ENCODE measurements around the gene ZNF76.

Gene ZNF76

DNA sequence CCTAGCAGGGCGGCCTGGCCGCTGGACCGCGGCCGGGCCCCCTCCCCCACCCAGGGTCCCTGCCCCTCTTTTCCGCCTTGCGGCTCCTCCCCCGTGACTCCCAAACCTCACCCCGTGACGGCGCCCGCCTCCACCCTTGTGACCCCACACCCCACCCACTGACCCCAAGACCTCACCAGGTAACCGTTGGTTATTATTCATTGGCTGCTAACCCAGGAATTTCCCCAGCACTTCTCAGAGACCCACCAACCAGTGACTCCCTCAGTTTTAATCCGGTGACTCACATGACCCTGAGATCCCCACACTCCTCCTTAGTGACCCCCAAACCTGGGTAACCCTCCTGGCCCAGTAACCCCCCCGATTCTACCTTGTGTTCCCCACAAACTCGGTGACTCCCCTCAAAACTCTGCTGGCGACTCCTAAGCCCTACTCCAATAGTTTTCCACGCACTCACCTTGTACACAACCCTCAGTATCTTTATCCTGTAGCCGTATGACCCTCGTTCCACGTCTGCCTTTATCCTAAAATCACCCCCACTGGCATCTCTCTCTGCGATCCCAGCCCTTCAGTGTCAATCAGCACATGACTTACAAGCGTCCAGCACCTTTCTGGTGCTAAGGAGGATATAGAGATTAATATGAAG, 534 bp downstream of the ZNF76 start:
- Histone ChIP-seq H3K27me3 (ENCODE audit: low read length) (no peaks in the 10 kb centered on the region), H3K79me2 (ENCODE audit: insufficient read depth, low read length) (peaks cover 41% of the 10 kb centered on the region; the same call in 1 of the 2 replicates), H3K27ac (ENCODE audit: low read depth, low read length) (peak overlapping the region; percentile 72)

DNA sequence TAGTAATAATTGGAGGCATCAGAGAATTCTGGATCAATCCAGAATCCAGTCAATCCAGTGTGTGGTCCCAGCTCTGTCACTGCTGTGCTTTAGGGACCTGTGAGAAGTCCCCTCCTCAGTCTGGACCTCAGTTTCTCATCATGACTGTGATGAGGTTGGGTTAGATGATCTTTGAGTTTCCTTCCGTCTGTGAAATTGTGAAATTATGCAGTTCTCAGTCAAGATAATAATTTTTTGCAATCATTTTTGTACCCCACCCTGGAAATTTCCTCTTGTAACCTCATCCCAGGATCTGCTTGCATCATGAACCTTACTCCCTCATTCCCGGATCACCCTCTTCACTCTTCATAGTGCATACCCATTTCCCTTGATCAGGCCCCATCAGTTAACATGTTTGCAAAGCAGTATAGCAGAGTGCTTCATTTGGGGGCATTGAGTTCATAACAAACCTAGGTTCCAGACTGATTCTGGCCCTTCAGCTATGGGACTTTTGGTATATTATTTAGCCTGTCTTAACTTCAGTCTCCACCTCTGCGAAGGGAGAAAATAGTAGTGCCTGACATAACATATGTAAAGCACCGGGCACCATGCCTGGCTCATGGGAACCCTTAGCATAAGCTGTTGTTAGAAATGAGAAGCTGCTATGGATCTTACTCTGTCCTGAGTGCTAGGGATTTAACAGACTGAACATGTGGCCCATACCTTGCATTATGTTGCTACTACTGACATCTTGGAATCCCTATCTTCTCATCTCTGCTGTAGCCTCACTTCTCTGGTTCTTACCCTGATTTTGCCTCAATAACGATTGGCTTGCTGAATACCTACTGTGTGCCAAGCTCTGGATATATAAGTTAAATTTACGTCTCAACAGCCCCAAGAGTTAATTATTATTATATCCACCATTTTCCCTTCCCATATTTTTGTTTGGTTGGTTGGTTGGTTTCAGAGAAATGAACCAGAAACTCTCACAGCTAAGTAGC, 1.3 kb downstream of the ZNF76 start:
- Histone ChIP-seq H3K9me3 (ENCODE audit: insufficient read depth, low read length) (no peaks in the 10 kb centered on the region), H3K27ac (ENCODE audit: low read depth, low read length) (peak overlapping the region; percentile 72), H3K27me3 (ENCODE audit: low read length) (no peaks in the 10 kb centered on the region), H3K9me2 (replicated peaks; ENCODE audit: insufficient read depth, low read length) (no peaks in the 10 kb centered on the region), H3K4me2 (ENCODE audit: low read depth, low read length, poor library complexity, severe bottlenecking) (peak overlapping the region; percentile 77), H4K20me1 (ENCODE audit: low read depth, low read length) (no peaks in the 10 kb centered on the region), H3K36me3 (ENCODE audit: low read length) (no peaks in the 10 kb centered on the region), H3K79me2 (ENCODE audit: insufficient read depth, low read length) (peaks cover 48% of the 10 kb centered on the region), H3K4me3 (ENCODE audit: insufficient read depth, low read length, poor library complexity, severe bottlenecking) (peak overlapping the region; percentile 72), H3K9ac (ENCODE audit: low read length) (peak overlapping the region; percentile 86), H3F3A (ENCODE audit: insufficient read depth) (peaks cover 18% of the 10 kb centered on the region), H2AFZ (ENCODE audit: low read depth, low read length, severe bottlenecking) (peak overlapping the region; percentile 88)
- no peak for TF ChIP-seq EZH2phosphoT487 (conservative IDR thresholded peaks at IDR 0.05; ENCODE audit: low read length)
- TF ChIP-seq, protein P1, sequence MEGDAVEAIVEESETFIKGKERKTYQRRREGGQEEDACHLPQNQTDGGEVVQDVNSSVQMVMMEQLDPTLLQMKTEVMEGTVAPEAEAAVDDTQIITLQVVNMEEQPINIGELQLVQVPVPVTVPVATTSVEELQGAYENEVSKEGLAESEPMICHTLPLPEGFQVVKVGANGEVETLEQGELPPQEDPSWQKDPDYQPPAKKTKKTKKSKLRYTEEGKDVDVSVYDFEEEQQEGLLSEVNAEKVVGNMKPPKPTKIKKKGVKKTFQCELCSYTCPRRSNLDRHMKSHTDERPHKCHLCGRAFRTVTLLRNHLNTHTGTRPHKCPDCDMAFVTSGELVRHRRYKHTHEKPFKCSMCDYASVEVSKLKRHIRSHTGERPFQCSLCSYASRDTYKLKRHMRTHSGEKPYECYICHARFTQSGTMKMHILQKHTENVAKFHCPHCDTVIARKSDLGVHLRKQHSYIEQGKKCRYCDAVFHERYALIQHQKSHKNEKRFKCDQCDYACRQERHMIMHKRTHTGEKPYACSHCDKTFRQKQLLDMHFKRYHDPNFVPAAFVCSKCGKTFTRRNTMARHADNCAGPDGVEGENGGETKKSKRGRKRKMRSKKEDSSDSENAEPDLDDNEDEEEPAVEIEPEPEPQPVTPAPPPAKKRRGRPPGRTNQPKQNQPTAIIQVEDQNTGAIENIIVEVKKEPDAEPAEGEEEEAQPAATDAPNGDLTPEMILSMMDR (IDR thresholded peaks at IDR 0.05; ENCODE audit: insufficient read depth, low read length, poor library complexity, severe bottlenecking), result no peak

More for the DNA sequence above, 534 bp downstream of the ZNF76 start:
- Histone ChIP-seq H3K9me3 (ENCODE audit: insufficient read depth, low read length) (no peaks in the 10 kb centered on the region), H3K4me3 (ENCODE audit: insufficient read depth, low read length, poor library complexity, severe bottlenecking) (peak overlapping the region; percentile 72), H4K20me1 (ENCODE audit: low read depth, low read length) (no peaks in the 10 kb centered on the region), H3K4me2 (ENCODE audit: low read depth, low read length, poor library complexity, severe bottlenecking) (peak overlapping the region; percentile 77), H3F3A (ENCODE audit: insufficient read depth) (peaks cover 18% of the 10 kb centered on the region), H3K9ac (ENCODE audit: low read length) (peak overlapping the region; percentile 86), H2AFZ (ENCODE audit: low read depth, low read length, severe bottlenecking) (peak overlapping the region; percentile 88), H3K36me3 (ENCODE audit: low read length) (no peaks in the 10 kb centered on the region), H3K9me2 (replicated peaks; ENCODE audit: insufficient read depth, low read length) (no peaks in the 10 kb centered on the region)
- TF ChIP-seq, protein P1 (IDR thresholded peaks at IDR 0.05; ENCODE audit: insufficient read depth, low read length, poor library complexity, severe bottlenecking), result no peak
- TF ChIP-seq EZH2phosphoT487 (conservative IDR thresholded peaks at IDR 0.05; ENCODE audit: low read length), result no peak

DNA sequence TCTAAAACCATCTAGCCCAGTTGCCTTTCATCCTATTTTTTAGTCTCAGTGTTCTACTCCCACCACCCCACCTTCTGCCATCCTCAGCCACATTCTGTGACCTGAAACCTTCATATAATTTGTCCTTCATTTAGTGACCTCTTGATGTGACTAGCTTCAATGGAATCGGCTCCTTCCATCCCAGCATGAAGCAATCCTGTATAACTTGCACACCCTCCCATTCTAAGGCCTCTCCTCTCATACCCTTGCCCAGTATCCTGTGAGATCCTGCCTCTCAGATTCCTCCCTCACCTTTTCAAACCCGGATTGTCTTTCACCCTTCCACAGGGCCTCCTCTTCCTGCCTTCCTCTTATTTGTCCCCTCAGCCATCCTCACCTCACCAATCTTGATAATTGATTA, 3.1 kb downstream of the ZNF76 start:
- H3K9ac ChIP-seq (ENCODE audit: low read length), result no peak overlapping the region
- no peak overlapping the region for H3K27ac ChIP-seq (ENCODE audit: low read depth, low read length)
- no peaks in the 10 kb centered on the region for H3K9me2 ChIP-seq (replicated peaks; ENCODE audit: insufficient read depth, low read length)
- H3K4me2 ChIP-seq (ENCODE audit: low read depth, low read length, poor library complexity, severe bottlenecking), result no peak overlapping the region
- H3K79me2 ChIP-seq (ENCODE audit: insufficient read depth, low read length), result peaks cover 62% of the 10 kb centered on the region
- H3K27me3 ChIP-seq (ENCODE audit: low read length), result no peaks in the 10 kb centered on the region
- no peaks in the 10 kb centered on the region for H3K36me3 ChIP-seq (ENCODE audit: low read length)
- no peak overlapping the region for H3K4me3 ChIP-seq (ENCODE audit: insufficient read depth, low read length, poor library complexity, severe bottlenecking)
- no peak overlapping the region for H2AFZ ChIP-seq (ENCODE audit: low read depth, low read length, severe bottlenecking)
- H3K9me3 ChIP-seq (ENCODE audit: insufficient read depth, low read length), result no peaks in the 10 kb centered on the region
- TF ChIP-seq, protein P1 (IDR thresholded peaks at IDR 0.05; ENCODE audit: insufficient read depth, low read length, poor library complexity, severe bottlenecking), result no peak
- no peak for TF ChIP-seq EZH2phosphoT487 (conservative IDR thresholded peaks at IDR 0.05; ENCODE audit: low read length)
- no peaks in the 10 kb centered on the region for H4K20me1 ChIP-seq (ENCODE audit: low read depth, low read length)
- H3F3A ChIP-seq (ENCODE audit: insufficient read depth), result peaks cover 18% of the 10 kb centered on the region
